Neuronal stem cell (in vitro differentiated cells): Measurements from ENCODE around the gene LPAR1. TPM values are rescaled to one million over a fixed set of nuclear protein-coding genes. Genes with fewer than 3 reads are reported as not detected.
"Not testable (repeated sequence)": the region's sequence is repeated elsewhere in the genome, so short reads cannot be mapped to it uniquely, and the experiment has no call there.

Experiments used
- DNase-seq: peaks from one replicate; pipeline ENCODE4 v3.0.0-alpha.2; 2013; ENCODE audit warnings: low spot score
- H2AFZ ChIP-seq: one replicate; pipeline ENCODE4 v1.6.1; 2013; ENCODE audit warnings: mild to moderate bottlenecking, low read length, inconsistent platforms
- H2AK5ac ChIP-seq: 2 replicates; pipeline ENCODE4 v1.6.1; 2013; ENCODE audit warnings: low read depth, mild to moderate bottlenecking, inconsistent platforms, low read length, moderate library complexity, mixed read lengths
- H2BK120ac ChIP-seq: 2 replicates; pipeline ENCODE4 v1.6.1; 2013; ENCODE audit warnings: low read depth, mild to moderate bottlenecking, inconsistent platforms, low read length, moderate library complexity, mixed read lengths
- H2BK12ac ChIP-seq: one replicate; pipeline ENCODE4 v1.6.1; 2013; ENCODE audit warnings: low read length, inconsistent platforms
- H2BK15ac ChIP-seq: 2 replicates; pipeline ENCODE4 v1.6.1; 2013; ENCODE audit warnings: mild to moderate bottlenecking, low read length, inconsistent platforms, mixed read lengths
- H2BK5ac ChIP-seq: one replicate; pipeline ENCODE4 v1.6.1; 2013; ENCODE audit warnings: inconsistent platforms, mild to moderate bottlenecking, low read length, moderate library complexity
- H3K14ac ChIP-seq: one replicate; pipeline ENCODE4 v1.6.1; 2013; ENCODE audit warnings: low read length, inconsistent platforms
- H3K18ac ChIP-seq: 2 replicates; pipeline ENCODE4 v1.6.1; 2013; ENCODE audit warnings: low read length, inconsistent platforms
- H3K23ac ChIP-seq: 2 replicates; pipeline ENCODE4 v1.6.1; 2013; ENCODE audit warnings: low read depth, mild to moderate bottlenecking, mixed read lengths, low read length, inconsistent platforms; ENCODE audit not compliant: poor library complexity
- H3K27ac ChIP-seq: replicated peaks from 3 replicates; pipeline ENCODE4 v1.5.1; 2013; ENCODE audit warnings: low read length, inconsistent platforms
- H3K27me3 ChIP-seq, 3 experiments: 2 replicates each; pipeline ENCODE4 v1.6.1; 2013; ENCODE audit warnings: low read length in 3 of 3, mild to moderate bottlenecking in 2 of 3, inconsistent platforms in 1 of 3, low read depth in 1 of 3, mixed read lengths in 1 of 3, moderate library complexity in 1 of 3; ENCODE audit not compliant: control insufficient read depth in 3 of 3, insufficient read depth in 3 of 3
- H3K36me3 ChIP-seq, 2 donors: replicated peaks in 1 of 2; 2 replicates each; pipeline ENCODE4 v1.6.1; 2013; ENCODE audit warnings: low read length in 2 of 2; ENCODE audit not compliant: control insufficient read depth in 2 of 2, insufficient read depth in 2 of 2
- H3K4ac ChIP-seq: 2 replicates; pipeline ENCODE4 v1.6.1; 2013; ENCODE audit warnings: inconsistent platforms, mild to moderate bottlenecking, low read length, moderate library complexity
- H3K4me1 ChIP-seq, 2 donors: 1 replicate in 1 of 2; 2 replicates in 1 of 2; pipeline ENCODE4 v1.6.1; 2013; ENCODE audit warnings: low read length in 2 of 2, low read depth in 1 of 2; ENCODE audit not compliant: control insufficient read depth in 2 of 2, insufficient read depth in 1 of 2
- H3K4me2 ChIP-seq: one replicate; pipeline ENCODE4 v1.6.1; 2013; ENCODE audit warnings: mild to moderate bottlenecking, low read length, inconsistent platforms; ENCODE audit not compliant: insufficient read depth, poor library complexity, severe bottlenecking
- H3K4me3 ChIP-seq, 2 donors: 2 replicates each; pipeline ENCODE4 v1.5.1; 2013; ENCODE audit warnings: low read length in 2 of 2, mild to moderate bottlenecking in 2 of 2, inconsistent platforms in 1 of 2, moderate library complexity in 1 of 2
- H3K79me1 ChIP-seq: one replicate; pipeline ENCODE4 v1.6.1; 2013; ENCODE audit warnings: low read depth, mild to moderate bottlenecking, inconsistent platforms, low read length, moderate library complexity
- H3K9ac ChIP-seq: one replicate; pipeline ENCODE4 v1.6.1; 2013; ENCODE audit warnings: mild to moderate bottlenecking, low read depth, low read length, inconsistent platforms; ENCODE audit not compliant: poor library complexity
- H3K9me3 ChIP-seq, 2 donors: replicated peaks in 1 of 2; 2 replicates each; pipeline versions ENCODE3 to v1.6.1; 2013; ENCODE audit warnings: low read length in 2 of 2, mild to moderate bottlenecking in 2 of 2, inconsistent platforms in 1 of 2, low read depth in 1 of 2, mixed read lengths in 1 of 2, moderate library complexity in 1 of 2; ENCODE audit not compliant: control insufficient read depth in 2 of 2, insufficient read depth in 1 of 2
- H4K8ac ChIP-seq: one replicate; pipeline ENCODE4 v1.6.1; 2013; ENCODE audit warnings: low read depth, mild to moderate bottlenecking, inconsistent platforms, low read length, moderate library complexity
- H4K91ac ChIP-seq: one replicate; pipeline ENCODE4 v1.6.1; 2013; ENCODE audit warnings: low read length, low read depth, mild to moderate bottlenecking, inconsistent platforms; ENCODE audit not compliant: poor library complexity
- WGBS, 2 donors: extraction: QIAGEN DNeasy Blood & Tissue Kit; methylation state at CpG; one replicate each; pipeline ENCODE4 v1.1.7; 2013; ENCODE audit warnings: missing lambda C conversion rate in 2 of 2, mixed read lengths in 1 of 2; ENCODE audit not compliant: insufficient read length in 2 of 2, insufficient replicate concordance in 1 of 2; ENCODE audit errors: extremely low coverage in 2 of 2; 5-methylcytosine and 5-hydroxymethylcytosine counted together
- small RNA-seq: library from polyadenylated mRNA; stranded (forward); fragments of <200 nt; extraction: miRNeasy Mini kit (QIAGEN cat#:217004); gene quantifications from one replicate; pipeline ENCODE3, GENCODE V24; 2013; ENCODE audit not compliant: insufficient read depth

Gene LPAR1

GRCh38 chr9:110826400-110826799 lies 211.9 kb downstream of the LPAR1 start:
- H3K23ac ChIP-seq, H3K4me1 ChIP-seq, H3K4ac ChIP-seq, H2BK5ac ChIP-seq, DNase-seq, H3K14ac ChIP-seq, H4K8ac ChIP-seq, H2BK15ac ChIP-seq, H3K36me3 ChIP-seq, H3K27me3 ChIP-seq, H3K27ac ChIP-seq, H3K9ac ChIP-seq, H3K79me1 ChIP-seq, H3K4me3 ChIP-seq, H2AK5ac ChIP-seq, H2AFZ ChIP-seq, H3K18ac ChIP-seq, H2BK12ac ChIP-seq, H4K91ac ChIP-seq, H3K4me2 ChIP-seq, H2BK120ac ChIP-seq: not testable (repeated sequence)
- WGBS, 2 donors: no CpG with 5 or more reads among the region's 9 CpGs
- peaks cover 0 to 17% of the 10 kb centered on the region in 2 donors for H3K9me3 ChIP-seq

DNA sequence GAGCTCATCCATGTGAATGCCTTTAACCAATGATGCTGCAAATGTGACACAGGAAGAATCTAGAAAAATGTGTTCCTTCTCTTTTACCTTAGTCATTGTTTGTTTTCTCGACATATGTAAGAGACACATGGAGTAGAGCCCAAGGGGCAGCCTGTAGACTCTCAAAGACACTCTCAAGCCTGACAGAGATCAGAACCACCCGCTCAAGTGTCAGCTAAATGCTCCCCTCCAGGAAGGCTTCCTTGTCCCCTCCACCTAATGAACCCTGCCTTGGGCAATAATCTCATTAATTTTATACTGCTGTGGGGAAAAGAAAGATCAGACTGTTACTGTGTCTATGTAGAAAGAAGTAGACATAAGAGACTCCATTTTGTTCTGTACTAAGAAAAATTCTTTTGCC lies 212.3 kb downstream of the LPAR1 start:
- Histone ChIP-seq H3K79me1 (peaks cover 2% of the 10 kb centered on the region), H3K4me1 (peaks cover 0 to 2% of the 10 kb centered on the region in 2 donors), H2BK12ac (no peak overlapping the region), H2AK5ac (no peak overlapping the region), H3K14ac (no peak overlapping the region), H3K36me3 (no peaks in the 10 kb centered on the region), H3K18ac (no peak overlapping the region), H3K23ac (no peak overlapping the region), H4K8ac (no peak overlapping the region), H3K4me2 (no peak overlapping the region), H3K27me3 (no peaks in the 10 kb centered on the region), H4K91ac (no peak overlapping the region), H3K9me3 (peaks cover 0 to 17% of the 10 kb centered on the region in 2 donors), H2BK5ac (no peak overlapping the region), H3K4me3 (no peak overlapping the region), H3K27ac (no peak overlapping the region), H2BK120ac (no peak overlapping the region), H3K4ac (no peak overlapping the region), H3K9ac (no peak overlapping the region), H2AFZ (no peak overlapping the region), H2BK15ac (no peak overlapping the region)
- no peak for DNase-seq
- WGBS, 2 donors: no CpG with 5 or more reads among the region's 2 CpGs

- not testable (repeated sequence) for H3K14ac ChIP-seq, H2BK15ac ChIP-seq, H3K4me1 ChIP-seq, H3K4ac ChIP-seq, H3K4me2 ChIP-seq, H2AFZ ChIP-seq, H3K4me3 ChIP-seq, H2BK5ac ChIP-seq, H2BK12ac ChIP-seq, H3K36me3 ChIP-seq, H3K27ac ChIP-seq, H3K18ac ChIP-seq, DNase-seq, H4K8ac ChIP-seq, H3K9ac ChIP-seq, H3K27me3 ChIP-seq, H3K79me1 ChIP-seq, H4K91ac ChIP-seq, H2BK120ac ChIP-seq, H2AK5ac ChIP-seq, H3K23ac ChIP-seq
- peaks cover 0 to 17% of the 10 kb centered on the region in 2 donors for H3K9me3 ChIP-seq
These were observed 213.1 kb downstream of the LPAR1 start for GRCh38 chr9:110825129-110825528.

Small RNA genes lying within 50 kb of the gene (small RNA-seq; reads per million reads assigned to genes)
- not detected for gene RF00019
- gene RNU6-432P: not detected
